H1 (cell line): ENCODE data around the gene ASIC2. TPM values are rescaled to one million over a fixed set of nuclear protein-coding genes. Genes with fewer than 3 reads are reported as not detected.

ENCODE experiments used
- CTCF ChIA-PET: fragments of 300-600 bp; sonication (Branson Sonifier 250); formaldehyde crosslinking; loops from one replicate; lab custom pipeline; 2021; ENCODE audit not compliant: partially characterized antibody; lab: Charles Lee
- POLR2A ChIA-PET: fragments of 300-600 bp; sonication (Branson Sonifier 250); formaldehyde crosslinking; loops from one replicate; lab custom pipeline; 2021; ENCODE audit warnings: inconsistent platforms; ENCODE audit not compliant: partially characterized antibody; lab: Charles Lee
- DNase-seq, 2 experiments: peaks; one replicate each; pipeline versions ENCODE4 v3.0.0 to v3.0.0-alpha.2; 2010 to 2022; ENCODE audit warnings: low spot score in 2 of 2, low read depth in 1 of 2, mixed read lengths in 1 of 2
- FAIRE-seq: peaks from 2 replicates; lab custom pipeline; 2011; peaks lifted over from hg19 to GRCh38; lab: Jason Lieb, UNC
- H2AFZ ChIP-seq: 2 replicates; pipeline ENCODE4 v1.8.1; 2012; ENCODE audit warnings: low read length, inconsistent platforms
- H2AK5ac ChIP-seq: 2 replicates; pipeline ENCODE4 v1.6.1; 2013; ENCODE audit warnings: low read depth, low read length
- H2BK120ac ChIP-seq: replicated peaks from 2 replicates; pipeline ENCODE3; 2013; ENCODE audit warnings: low read depth, low read length, inconsistent platforms
- H2BK12ac ChIP-seq: 2 replicates; pipeline ENCODE4 v1.6.1; 2013; ENCODE audit warnings: low read depth, low read length
- H2BK15ac ChIP-seq: 2 replicates; pipeline ENCODE4 v1.6.1; 2013; ENCODE audit warnings: low read length
- H2BK20ac ChIP-seq: 2 replicates; pipeline ENCODE4 v1.6.1; 2013; ENCODE audit warnings: low read length
- H2BK5ac ChIP-seq: 2 replicates; pipeline ENCODE4 v1.6.1; 2013; ENCODE audit warnings: low read depth, low read length
- H3K14ac ChIP-seq: 2 replicates; pipeline ENCODE4 v1.6.1; 2013; ENCODE audit warnings: inconsistent platforms; ENCODE audit not compliant: insufficient read length
- H3K18ac ChIP-seq: 2 replicates; pipeline ENCODE4 v1.6.1; 2013; ENCODE audit warnings: low read length; ENCODE audit errors: extremely low read depth
- H3K23ac ChIP-seq: 2 replicates; pipeline ENCODE4 v1.6.1; 2013; ENCODE audit warnings: inconsistent platforms; ENCODE audit not compliant: insufficient read length
- H3K23me2 ChIP-seq: 2 replicates; pipeline ENCODE4 v1.6.1; 2013; ENCODE audit warnings: low read depth, low read length
- H3K27ac ChIP-seq: 2 replicates; pipeline ENCODE4 v1.6.1; 2011; ENCODE audit warnings: low read depth, low read length, inconsistent platforms
- H3K27me3 ChIP-seq, 4 experiments: replicated peaks in 1 of 4; 1 replicate in 1 of 4; 2 replicates in 3 of 4; pipeline versions ENCODE4 v1.6.1 to v1.8.1; 2011 to 2013; ENCODE audit warnings: low read length in 3 of 4, mild to moderate bottlenecking in 3 of 4, inconsistent platforms in 2 of 4, mixed read lengths in 2 of 4, moderate library complexity in 1 of 4; ENCODE audit not compliant: control insufficient read depth in 3 of 4, insufficient read depth in 3 of 4; ENCODE audit errors: extremely low read depth in 1 of 4
- H3K36me3 ChIP-seq, 4 experiments: 2 replicates each; pipeline versions ENCODE4 v1.6.1 to v1.8.1; 2011 to 2013; ENCODE audit warnings: mild to moderate bottlenecking in 4 of 4, low read length in 3 of 4, moderate library complexity in 2 of 4, control low read depth in 1 of 4, inconsistent platforms in 1 of 4; ENCODE audit not compliant: insufficient read depth in 4 of 4, control insufficient read depth in 2 of 4
- H3K4ac ChIP-seq: replicated peaks from 2 replicates; pipeline ENCODE3; 2013; ENCODE audit warnings: low read length, low read depth, mixed read lengths, inconsistent platforms; ENCODE audit not compliant: insufficient read length
- H3K4me1 ChIP-seq, 4 experiments: replicated peaks in 1 of 4; 1 replicate in 1 of 4; 2 replicates in 3 of 4; pipeline versions ENCODE4 v1.6.1 to v1.8.1; 2011 to 2013; ENCODE audit warnings: low read length in 3 of 4, inconsistent platforms in 2 of 4, mixed read lengths in 1 of 4; ENCODE audit not compliant: insufficient read depth in 4 of 4, control insufficient read depth in 3 of 4
- H3K4me2 ChIP-seq, 2 experiments: 2 replicates each; pipeline versions ENCODE4 v1.6.1 to v1.8.1; 2011 to 2013; ENCODE audit warnings: low read depth in 2 of 2, low read length in 2 of 2, control low read depth in 1 of 2, inconsistent platforms in 1 of 2, mild to moderate bottlenecking in 1 of 2; ENCODE audit not compliant: insufficient read depth in 1 of 2
- H3K4me3 ChIP-seq, 4 experiments: fragments of 200-600, 300-600 bp in 1 of 4; sonication (generic), shearing (Covaris generic), sonication (Bioruptor Twin) in 1 of 4; 2 replicates each; pipeline versions ENCODE4 v1.5.1 to v1.8.1; 2011 to 2016; ENCODE audit warnings: low read length in 4 of 4, low read depth in 3 of 4, control low read depth in 2 of 4, inconsistent platforms in 2 of 4, mild to moderate bottlenecking in 2 of 4, mixed read lengths in 1 of 4, moderate library complexity in 1 of 4; ENCODE audit not compliant: insufficient read depth in 2 of 4; ENCODE audit errors: extremely low read depth in 1 of 4
- H3K56ac ChIP-seq: replicated peaks from 2 replicates; pipeline ENCODE3; 2013; ENCODE audit warnings: low read depth, mild to moderate bottlenecking, mixed read lengths, low read length, inconsistent platforms; ENCODE audit not compliant: insufficient read length
- H3K79me1 ChIP-seq: 2 replicates; pipeline ENCODE4 v1.6.1; 2013; ENCODE audit warnings: low read depth, low read length, control low read depth
- H3K79me2 ChIP-seq, 2 experiments: 2 replicates each; pipeline versions ENCODE4 v1.6.1 to v1.8.1; 2012 to 2013; ENCODE audit warnings: low read length in 2 of 2, mild to moderate bottlenecking in 2 of 2, inconsistent platforms in 1 of 2; ENCODE audit not compliant: insufficient read depth in 2 of 2, control insufficient read depth in 1 of 2
- H3K9ac ChIP-seq, 4 experiments: replicated peaks in 1 of 4; 1 replicate in 1 of 4; 2 replicates in 3 of 4; pipeline versions ENCODE4 v1.6.1 to v1.8.1; 2011 to 2013; ENCODE audit warnings: low read depth in 3 of 4, low read length in 3 of 4, control low read depth in 2 of 4, mild to moderate bottlenecking in 2 of 4, moderate library complexity in 2 of 4, inconsistent platforms in 1 of 4; ENCODE audit errors: extremely low read depth in 1 of 4
- H3K9me3 ChIP-seq, 2 experiments: 2 replicates each; pipeline versions ENCODE4 v1.6.1 to v1.8.1; 2012 to 2013; ENCODE audit warnings: mild to moderate bottlenecking in 2 of 2, moderate library complexity in 2 of 2, control low read depth in 1 of 2, inconsistent platforms in 1 of 2, low read depth in 1 of 2, low read length in 1 of 2, mixed read lengths in 1 of 2; ENCODE audit not compliant: insufficient read depth in 2 of 2
- H4K20me1 ChIP-seq, 2 experiments: replicated peaks in 1 of 2; 2 replicates each; pipeline versions ENCODE3 to v1.8.1; 2011 to 2013; ENCODE audit warnings: inconsistent platforms in 2 of 2, low read length in 2 of 2, mild to moderate bottlenecking in 1 of 2; ENCODE audit not compliant: insufficient read depth in 2 of 2, control insufficient read depth in 1 of 2
- H4K5ac ChIP-seq: 2 replicates; pipeline ENCODE4 v1.6.1; 2013; ENCODE audit warnings: low read length, low read depth, mixed read lengths, inconsistent platforms; ENCODE audit not compliant: insufficient read length
- H4K8ac ChIP-seq: 2 replicates; pipeline ENCODE4 v1.8.0; 2013; ENCODE audit warnings: mild to moderate bottlenecking, moderate library complexity, low read length, inconsistent platforms; ENCODE audit not compliant: insufficient read depth; ENCODE audit errors: extremely low read depth
- H4K91ac ChIP-seq: replicated peaks from 2 replicates; pipeline ENCODE3; 2013; ENCODE audit warnings: low read length, mixed read lengths, inconsistent platforms; ENCODE audit not compliant: insufficient read length
- BACH1 ChIP-seq: IDR thresholded peaks from 2 replicates; pipeline ENCODE4 v1.6.1; 2012; ENCODE audit warnings: low read length, improper control_type of control experiment
- EZH2 ChIP-seq: fragments of 200-600 bp; sonication (generic); IDR thresholded peaks from 2 replicates; pipeline ENCODE4 v1.7.1; 2012; ENCODE audit warnings: low read depth, mild to moderate bottlenecking, moderate library complexity, low read length, inconsistent platforms; ENCODE audit not compliant: severe bottlenecking
- POLR2A ChIP-seq, 2 experiments: IDR thresholded peaks; 1 replicate in 1 of 2; 2 replicates in 1 of 2; pipeline ENCODE4 v1.6.1; 2011; ENCODE audit warnings: low read depth in 2 of 2, low read length in 2 of 2, mild to moderate bottlenecking in 2 of 2; ENCODE audit errors: control extremely low read depth in 1 of 2
- POLR2AphosphoS5 ChIP-seq: IDR thresholded peaks from 2 replicates; pipeline ENCODE4 v1.6.1; 2011; ENCODE audit warnings: low read depth, low read length
- SRF ChIP-seq: IDR thresholded peaks from 2 replicates; pipeline ENCODE4 v1.6.1; 2011; ENCODE audit warnings: mild to moderate bottlenecking, low read depth, low read length, moderate library complexity
- whole genome bisulfite sequencing, 2 experiments: shearing (Covaris generic) in 1 of 2; methylation state at CpG; one replicate each; pipeline versions ENCODE4 v1.1.6 to v1.1.7; 2013 to 2015; ENCODE audit warnings: low lambda C conversion rate in 2 of 2, mixed read lengths in 2 of 2, inconsistent platforms in 1 of 2, low coverage in 1 of 2, missing lambda C conversion rate in 1 of 2; ENCODE audit not compliant: insufficient replicate concordance in 2 of 2, insufficient coverage in 1 of 2, insufficient read length in 1 of 2; ENCODE audit errors: extremely low coverage in 1 of 2, missing lambda C conversion rate in 1 of 2; 5-methylcytosine and 5-hydroxymethylcytosine counted together
- polyA plus RNA-seq, 7 experiments: library from polyadenylated mRNA; depleted of rRNA in 3 of 7; stranded (reverse) in 5 of 7; unstranded in 2 of 7; fragments of >200 nt in 5 of 7; fragments of 200-250 nt in 2 of 7; gene quantifications; 1 replicate in 5 of 7; 2 replicates in 1 of 7; 4 replicates in 1 of 7; pipeline versions ENCODE4 v1.2.1 to v1.2.3, GENCODE V29; 2011 to 2013; ENCODE audit warnings: missing spikeins in 2 of 7, mixed read lengths in 2 of 7
- total RNA-seq: library from RNA; stranded (reverse); fragmentation: NEBNext Ultra II Directional; extraction: Animal tissue kit (Norgen Biotek cat#: 25700); gene quantifications from 2 replicates; pipeline ENCODE4 v1.2.1, GENCODE V29; 2021

ASIC2 gene
- total and polyA plus RNA-seq, 2 of the 8 experiments (the other 6 are each of a cell fraction or from before 2014, with no cell fraction given), result 0.86 to 1.2 TPM

DNA sequence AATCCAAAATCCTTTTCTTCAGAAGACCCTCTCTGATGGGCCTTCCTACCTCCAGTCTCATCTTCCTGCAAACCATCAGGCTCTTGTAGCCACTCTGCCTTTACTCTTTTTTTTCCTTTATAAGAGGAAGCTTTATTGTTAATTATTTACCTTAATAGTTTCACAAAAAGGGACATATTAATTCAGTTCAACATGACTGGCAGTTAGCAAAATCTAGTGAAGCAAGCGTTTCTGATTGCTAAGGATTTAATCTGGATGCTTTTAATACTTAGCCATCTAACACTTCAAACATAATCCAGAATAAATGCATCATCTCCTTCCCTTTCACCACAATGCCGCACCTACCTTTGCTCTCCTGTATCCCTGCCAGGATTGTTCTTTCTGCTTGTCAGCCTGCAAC lies 239.4 kb downstream of the ASIC2 start:
- Histone ChIP-seq H2BK12ac (no peak overlapping the region), H3K23ac (no peak overlapping the region), H3K79me1 (no peaks in the 10 kb centered on the region), H2BK120ac (no peak overlapping the region), H4K20me1 (no peaks in the 10 kb centered on the region), H3K9me3 (no peaks in the 10 kb centered on the region), H3K27ac (no peak overlapping the region), H2BK20ac (no peak overlapping the region), H3K27me3 (peaks cover 0 to 3% (median 0%) of the 10 kb centered on the region in 4 experiments; a peak in 1 of 7 replicates), H3K14ac (no peak overlapping the region), H4K8ac (no peak overlapping the region), H3K9ac (no peak overlapping the region), H4K91ac (no peak overlapping the region), H3K18ac (no peak overlapping the region), H3K56ac (no peak overlapping the region), H3K23me2 (no peaks in the 10 kb centered on the region), H2AFZ (no peak overlapping the region), H4K5ac (no peak overlapping the region), H2AK5ac (no peak overlapping the region), H2BK5ac (no peak overlapping the region), H3K4me2 (no peak overlapping the region), H2BK15ac (no peak overlapping the region), H3K79me2 (no peaks in the 10 kb centered on the region), H3K36me3 (no peaks in the 10 kb centered on the region), H3K4ac (no peak overlapping the region), H3K4me3 (no peak overlapping the region), H3K4me1 (no peaks in the 10 kb centered on the region)
- TF ChIP-seq POLR2AphosphoS5, result no peak
- no peak for TF ChIP-seq SRF
- no peak for TF ChIP-seq BACH1
- no peak for TF ChIP-seq POLR2A (IDR thresholded peaks at IDR 0.05; ENCODE audit: control extremely low read depth in 1 of 2, low read depth in 2 of 2, low read length in 2 of 2)
- no peak for TF ChIP-seq EZH2
- 93% methylated on average over 2 of the region's 2 CpGs; no CpG with 5 or more reads in 1 of the 2 experiments for WGBS, 2 experiments
- no peak for DNase-seq
- FAIRE-seq, result no peak
- POLR2A ChIA-PET, result no interaction called here
- CTCF ChIA-PET, result interaction anchor here (1.5 kb wide), 1 partner anchor 19 kb away, joined by 3 read pairs; no protein-coding TSS in a partner anchor
